Loucy (cell line): ENCODE data around the gene SOD2.

Experiments used
- H2AFZ ChIP-seq: fragments of 200-600 bp; sonication (generic); 2 replicates; pipeline ENCODE4 v1.6.0; 2016; ENCODE audit warnings: antibody characterized with exemption, mild to moderate bottlenecking, low read length, moderate library complexity
- H3F3A ChIP-seq: fragments of 200-600 bp; 2 replicates; pipeline ENCODE4 v1.6.0; 2016; ENCODE audit warnings: antibody characterized with exemption, low read depth, mild to moderate bottlenecking
- H3K27me3 ChIP-seq: fragments of 200-600 bp; sonication (generic); 2 replicates; pipeline ENCODE4 v1.6.1; 2014; ENCODE audit warnings: low read length, mild to moderate bottlenecking; ENCODE audit not compliant: insufficient read depth, poor library complexity, severe bottlenecking
- H3K36me3 ChIP-seq: fragments of 200-600 bp; sonication (generic); 2 replicates; pipeline ENCODE4 v1.6.1; 2016; ENCODE audit warnings: low read length; ENCODE audit not compliant: insufficient read depth
- H3K4me1 ChIP-seq: fragments of 200-600 bp; sonication (generic); 2 replicates; pipeline ENCODE4 v1.5.1; 2014; ENCODE audit warnings: low read length, mild to moderate bottlenecking; ENCODE audit not compliant: insufficient read depth, poor library complexity, severe bottlenecking
- H3K4me2 ChIP-seq: fragments of 200-600 bp; sonication (generic); 2 replicates; pipeline ENCODE4 v1.6.0; 2014; ENCODE audit warnings: antibody characterized with exemption, low read length, low read depth, mild to moderate bottlenecking; ENCODE audit not compliant: poor library complexity, severe bottlenecking
- H3K4me3 ChIP-seq: fragments of 200-600 bp; sonication (generic); 2 replicates; pipeline ENCODE4 v1.5.1; 2014; ENCODE audit warnings: low read length, mild to moderate bottlenecking, mixed read lengths; ENCODE audit not compliant: poor library complexity, severe bottlenecking
- H3K79me2 ChIP-seq: fragments of 200-600 bp; sonication (generic); 2 replicates; pipeline ENCODE4 v1.6.1; 2014; ENCODE audit warnings: low read length; ENCODE audit not compliant: insufficient read depth
- H3K9ac ChIP-seq: fragments of 200-600 bp; sonication (generic); 2 replicates; pipeline ENCODE4 v1.6.0; 2014; ENCODE audit warnings: mild to moderate bottlenecking, low read depth, low read length, moderate library complexity; ENCODE audit not compliant: poor library complexity, severe bottlenecking
- H3K9me2 ChIP-seq: fragments of 200-600 bp; sonication (generic); replicated peaks from 2 replicates; pipeline ENCODE4 v1.6.1; 2016; ENCODE audit warnings: low read depth, low read length, mixed read lengths
- H3K9me3 ChIP-seq: fragments of 200-600 bp; sonication (generic); 2 replicates; pipeline ENCODE4 v1.6.1; 2014; ENCODE audit warnings: mild to moderate bottlenecking, antibody characterized with exemption, low read length, low read depth; ENCODE audit not compliant: insufficient read depth
- H4K20me1 ChIP-seq: fragments of 200-600 bp; sonication (generic); 2 replicates; pipeline ENCODE4 v1.6.0; 2014; ENCODE audit warnings: antibody characterized with exemption, low read length, mild to moderate bottlenecking; ENCODE audit not compliant: insufficient read depth, poor library complexity, severe bottlenecking
- EZH2phosphoT487 ChIP-seq: fragments of 200-600 bp; IDR thresholded peaks from 2 replicates; pipeline ENCODE4 v1.6.1; 2018; ENCODE audit warnings: antibody characterized with exemption, mild to moderate bottlenecking, moderate library complexity, borderline replicate concordance
- TF ChIP-seq, protein P1 (sequence below): fragments of 200-600 bp; sonication (generic); conservative IDR thresholded peaks from 2 replicates; pipeline ENCODE4 v1.5.1; 2014; ENCODE audit warnings: mild to moderate bottlenecking, antibody characterized with exemption, low read length

The SOD2 gene

DNA sequence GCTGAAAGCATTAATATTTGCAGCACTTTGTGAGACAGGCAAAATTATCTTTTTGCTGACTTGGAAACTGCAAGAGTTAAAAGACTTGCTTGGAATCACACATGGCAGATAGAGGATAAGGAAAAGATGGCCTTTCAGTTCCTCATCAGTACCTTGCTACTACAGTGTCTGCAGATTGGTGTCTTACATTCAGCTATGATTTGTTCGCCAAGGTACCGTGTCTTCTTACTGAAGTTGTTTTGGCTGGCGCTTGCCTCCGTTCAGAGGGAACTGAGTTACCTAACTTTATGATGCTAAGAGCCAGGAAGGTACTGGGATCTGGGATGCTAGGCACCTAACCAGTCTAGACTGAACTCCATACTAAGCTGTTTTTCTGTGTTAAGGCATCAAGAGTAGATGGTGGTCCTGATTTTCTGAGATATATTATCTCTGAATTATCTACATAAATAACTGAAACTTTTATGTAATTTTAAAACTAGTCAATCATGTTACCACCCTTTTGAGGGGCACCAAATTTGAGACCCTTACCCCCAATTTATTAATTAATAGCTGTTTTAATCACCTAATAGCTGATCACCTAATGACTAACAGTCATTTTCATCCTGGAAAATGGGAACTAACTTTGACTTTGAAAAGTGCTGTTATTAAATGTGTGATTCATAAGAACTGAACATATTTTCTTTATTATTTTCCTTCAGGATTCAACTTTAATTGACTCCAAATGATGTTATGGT, 36.7 kb upstream of the SOD2 start:
- H3K9ac ChIP-seq, result peak overlapping the region; percentile 99
- H3K79me2 ChIP-seq, result peaks cover 94% of the 10 kb centered on the region
- 0 out of 2 replicates have a peak, but pooled peaks cover 2% of the 10 kb centered on the region for H3F3A ChIP-seq
- peaks cover 70% of the 10 kb centered on the region for H4K20me1 ChIP-seq
- H2AFZ ChIP-seq, result no peak overlapping the region
- H3K9me3 ChIP-seq, result no peaks in the 10 kb centered on the region
- peak overlapping the region; percentile 99 for H3K4me3 ChIP-seq
- peaks cover 48% of the 10 kb centered on the region for H3K4me1 ChIP-seq
- TF ChIP-seq EZH2phosphoT487, result no peak
- TF ChIP-seq, protein P1, sequence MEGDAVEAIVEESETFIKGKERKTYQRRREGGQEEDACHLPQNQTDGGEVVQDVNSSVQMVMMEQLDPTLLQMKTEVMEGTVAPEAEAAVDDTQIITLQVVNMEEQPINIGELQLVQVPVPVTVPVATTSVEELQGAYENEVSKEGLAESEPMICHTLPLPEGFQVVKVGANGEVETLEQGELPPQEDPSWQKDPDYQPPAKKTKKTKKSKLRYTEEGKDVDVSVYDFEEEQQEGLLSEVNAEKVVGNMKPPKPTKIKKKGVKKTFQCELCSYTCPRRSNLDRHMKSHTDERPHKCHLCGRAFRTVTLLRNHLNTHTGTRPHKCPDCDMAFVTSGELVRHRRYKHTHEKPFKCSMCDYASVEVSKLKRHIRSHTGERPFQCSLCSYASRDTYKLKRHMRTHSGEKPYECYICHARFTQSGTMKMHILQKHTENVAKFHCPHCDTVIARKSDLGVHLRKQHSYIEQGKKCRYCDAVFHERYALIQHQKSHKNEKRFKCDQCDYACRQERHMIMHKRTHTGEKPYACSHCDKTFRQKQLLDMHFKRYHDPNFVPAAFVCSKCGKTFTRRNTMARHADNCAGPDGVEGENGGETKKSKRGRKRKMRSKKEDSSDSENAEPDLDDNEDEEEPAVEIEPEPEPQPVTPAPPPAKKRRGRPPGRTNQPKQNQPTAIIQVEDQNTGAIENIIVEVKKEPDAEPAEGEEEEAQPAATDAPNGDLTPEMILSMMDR, result no peak
- no peaks in the 10 kb centered on the region for H3K27me3 ChIP-seq
- peak overlapping the region; percentile 92 for H3K4me2 ChIP-seq
- H3K9me2 ChIP-seq, result no peaks in the 10 kb centered on the region
- no peaks in the 10 kb centered on the region for H3K36me3 ChIP-seq

DNA sequence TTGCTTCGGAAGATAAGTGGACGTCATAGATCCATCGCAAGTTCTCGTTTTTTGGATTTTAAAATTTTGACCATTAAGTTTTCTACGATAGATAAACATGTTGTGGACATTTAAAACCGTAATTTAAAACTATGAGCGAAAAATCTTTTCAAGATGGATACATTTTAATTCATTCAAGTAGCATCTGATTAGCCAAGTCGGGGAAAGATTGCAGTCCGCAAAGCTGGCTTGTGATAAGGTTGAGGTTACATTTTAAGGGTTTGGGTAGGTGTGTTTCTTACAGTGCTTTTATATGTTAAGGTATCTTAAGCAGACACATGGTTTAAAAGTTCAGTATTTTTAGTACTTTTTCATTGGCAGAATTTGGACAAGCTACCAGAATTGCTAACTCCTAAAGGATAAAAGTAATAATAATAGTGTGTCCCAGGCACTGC, 35.5 kb upstream of the SOD2 start:
- Histone ChIP-seq H3K4me3 (peak overlapping the region; percentile 99), H3K9me2 (no peaks in the 10 kb centered on the region), H3K27me3 (no peaks in the 10 kb centered on the region), H3K79me2 (peaks cover 94% of the 10 kb centered on the region), H3K4me2 (peak overlapping the region; percentile 92), H3F3A (0 out of 2 replicates have a peak, but pooled peaks cover 2% of the 10 kb centered on the region), H2AFZ (no peak overlapping the region), H3K9ac (peak overlapping the region; percentile 99), H3K9me3 (no peaks in the 10 kb centered on the region), H3K4me1 (peaks cover 43% of the 10 kb centered on the region), H3K36me3 (no peaks in the 10 kb centered on the region), H4K20me1 (peaks cover 58% of the 10 kb centered on the region)
- TF ChIP-seq, protein P1, result no peak
- no peak for TF ChIP-seq EZH2phosphoT487

DNA sequence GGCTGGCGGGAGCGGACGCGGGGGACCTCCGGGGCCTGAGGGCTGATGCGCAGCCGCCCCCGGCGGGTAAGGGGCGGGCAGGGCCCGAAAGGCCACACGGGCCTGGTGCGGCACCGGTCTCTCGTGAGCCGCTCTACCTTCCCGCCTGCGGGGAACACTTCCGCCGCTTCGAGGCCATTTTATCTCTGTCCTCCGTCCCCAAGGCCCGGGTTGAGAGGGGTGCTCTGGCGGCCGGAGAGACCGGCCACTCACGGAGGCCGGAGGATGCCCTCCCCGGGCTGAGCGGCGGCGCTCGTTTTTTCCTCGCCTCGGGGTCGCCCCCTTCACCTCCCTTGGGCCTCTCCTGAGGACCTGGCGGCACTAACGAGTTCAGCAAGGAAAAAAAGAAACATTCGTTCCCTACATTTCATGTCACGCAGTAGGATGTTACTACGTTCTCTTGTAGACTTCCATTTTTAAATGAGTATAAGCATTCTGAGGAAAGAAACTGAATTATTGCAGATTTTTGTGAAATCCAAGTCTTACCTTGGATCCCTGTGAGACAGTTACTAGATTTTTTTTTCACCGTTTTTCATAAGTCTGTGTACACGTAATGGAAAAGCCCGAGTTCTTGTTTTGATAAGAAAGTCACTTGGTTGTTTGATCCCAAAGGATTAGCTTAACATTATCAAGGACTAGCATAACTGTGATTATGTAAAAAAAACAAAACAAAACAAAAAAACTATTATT, 34.8 kb upstream of the SOD2 start:
- Histone ChIP-seq H3K4me1 (peaks cover 43% of the 10 kb centered on the region), H3K36me3 (no peaks in the 10 kb centered on the region), H3K79me2 (peaks cover 93% of the 10 kb centered on the region), H3K9ac (peak overlapping the region; percentile 99), H3K9me2 (no peaks in the 10 kb centered on the region), H2AFZ (peak overlapping the region; percentile 63), H3K4me3 (peak overlapping the region; percentile 99), H3K9me3 (peaks cover under 1% of the 10 kb centered on the region; the same call in 1 of the 2 replicates), H3K4me2 (peak overlapping the region; percentile 92), H3F3A (0 out of 2 replicates have a peak, but pooled peaks cover 2% of the 10 kb centered on the region), H4K20me1 (peaks cover 52% of the 10 kb centered on the region), H3K27me3 (no peaks in the 10 kb centered on the region)
- TF ChIP-seq EZH2phosphoT487, result no peak
- TF ChIP-seq, protein P1, result no peak
